ENCODE measurements around the gene RHOH. TPM values are rescaled to one million over a fixed set of nuclear protein-coding genes. Genes with fewer than 3 reads are reported as not detected.

Gene RHOH
- total RNA-seq, 4 donors from 2014 or later = 0.91 to 3.5 (median 1.5) TPM

DNA sequence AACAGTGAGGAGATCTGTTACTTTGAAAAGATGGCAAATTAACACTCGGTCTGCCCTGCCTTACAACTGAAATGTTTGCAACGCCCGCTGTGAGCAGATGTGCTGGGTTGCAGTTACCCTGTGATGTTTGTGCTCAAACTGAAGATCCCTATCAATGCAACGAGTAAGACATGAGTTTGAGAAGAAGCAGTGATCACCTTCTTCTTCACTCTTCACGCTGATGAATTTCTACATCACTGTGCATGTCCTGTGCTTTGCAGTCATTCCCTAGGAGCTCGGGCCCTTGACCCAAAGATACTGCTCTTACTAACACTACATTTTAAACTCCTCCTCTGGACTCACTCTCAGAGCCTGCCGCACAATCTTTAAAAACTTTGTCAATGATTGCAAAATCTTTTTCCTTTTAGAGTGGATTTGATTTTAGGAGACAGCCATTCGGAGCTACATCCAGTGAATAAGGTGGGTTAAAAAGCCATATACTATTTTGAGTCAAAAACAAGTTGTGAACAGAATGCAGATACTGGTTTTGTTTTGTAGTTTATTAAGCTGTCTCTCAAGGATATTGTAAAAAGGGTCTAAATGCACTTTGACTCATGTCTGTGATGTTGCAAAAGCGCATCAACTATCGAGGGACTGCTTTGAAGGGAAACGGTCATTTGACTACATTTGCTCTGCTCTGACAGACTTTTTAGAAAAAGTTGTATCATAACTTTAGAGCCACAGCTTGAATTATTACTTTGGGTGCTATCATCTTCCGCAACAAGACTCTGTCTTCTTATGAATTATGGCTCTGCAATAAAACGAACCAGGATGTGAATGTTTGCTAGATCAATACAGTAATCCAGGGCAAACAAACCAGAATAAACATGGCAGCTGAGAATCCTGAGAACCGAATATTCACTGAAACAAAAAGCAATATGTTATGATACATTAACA is 5.7 kb upstream of the RHOH start:
- Histone ChIP-seq H3K4me3 (no peak overlapping the region), H3K4me1 (no peaks in the 10 kb centered on the region), H3K27ac (no peak overlapping the region), H3K9me3 (no peaks in the 10 kb centered on the region), H3K27me3 (no peaks in the 10 kb centered on the region), H3K36me3 (no peaks in the 10 kb centered on the region)
- 62% methylated on average over 14 of the region's 14 CpGs for WGBS
- TF ChIP-seq POLR2A (IDR thresholded peaks at IDR 0.05) (no peak), EP300 (IDR thresholded peaks at IDR 0.05) (no peak), POLR2AphosphoS5 (IDR thresholded peaks at IDR 0.05) (no peak)
- TF ChIP-seq, protein P1, sequence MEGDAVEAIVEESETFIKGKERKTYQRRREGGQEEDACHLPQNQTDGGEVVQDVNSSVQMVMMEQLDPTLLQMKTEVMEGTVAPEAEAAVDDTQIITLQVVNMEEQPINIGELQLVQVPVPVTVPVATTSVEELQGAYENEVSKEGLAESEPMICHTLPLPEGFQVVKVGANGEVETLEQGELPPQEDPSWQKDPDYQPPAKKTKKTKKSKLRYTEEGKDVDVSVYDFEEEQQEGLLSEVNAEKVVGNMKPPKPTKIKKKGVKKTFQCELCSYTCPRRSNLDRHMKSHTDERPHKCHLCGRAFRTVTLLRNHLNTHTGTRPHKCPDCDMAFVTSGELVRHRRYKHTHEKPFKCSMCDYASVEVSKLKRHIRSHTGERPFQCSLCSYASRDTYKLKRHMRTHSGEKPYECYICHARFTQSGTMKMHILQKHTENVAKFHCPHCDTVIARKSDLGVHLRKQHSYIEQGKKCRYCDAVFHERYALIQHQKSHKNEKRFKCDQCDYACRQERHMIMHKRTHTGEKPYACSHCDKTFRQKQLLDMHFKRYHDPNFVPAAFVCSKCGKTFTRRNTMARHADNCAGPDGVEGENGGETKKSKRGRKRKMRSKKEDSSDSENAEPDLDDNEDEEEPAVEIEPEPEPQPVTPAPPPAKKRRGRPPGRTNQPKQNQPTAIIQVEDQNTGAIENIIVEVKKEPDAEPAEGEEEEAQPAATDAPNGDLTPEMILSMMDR (IDR thresholded peaks at IDR 0.05) = no peak
- no peak for DNase-seq (ENCODE audit: low spot score in 2 of 2)

DNA sequence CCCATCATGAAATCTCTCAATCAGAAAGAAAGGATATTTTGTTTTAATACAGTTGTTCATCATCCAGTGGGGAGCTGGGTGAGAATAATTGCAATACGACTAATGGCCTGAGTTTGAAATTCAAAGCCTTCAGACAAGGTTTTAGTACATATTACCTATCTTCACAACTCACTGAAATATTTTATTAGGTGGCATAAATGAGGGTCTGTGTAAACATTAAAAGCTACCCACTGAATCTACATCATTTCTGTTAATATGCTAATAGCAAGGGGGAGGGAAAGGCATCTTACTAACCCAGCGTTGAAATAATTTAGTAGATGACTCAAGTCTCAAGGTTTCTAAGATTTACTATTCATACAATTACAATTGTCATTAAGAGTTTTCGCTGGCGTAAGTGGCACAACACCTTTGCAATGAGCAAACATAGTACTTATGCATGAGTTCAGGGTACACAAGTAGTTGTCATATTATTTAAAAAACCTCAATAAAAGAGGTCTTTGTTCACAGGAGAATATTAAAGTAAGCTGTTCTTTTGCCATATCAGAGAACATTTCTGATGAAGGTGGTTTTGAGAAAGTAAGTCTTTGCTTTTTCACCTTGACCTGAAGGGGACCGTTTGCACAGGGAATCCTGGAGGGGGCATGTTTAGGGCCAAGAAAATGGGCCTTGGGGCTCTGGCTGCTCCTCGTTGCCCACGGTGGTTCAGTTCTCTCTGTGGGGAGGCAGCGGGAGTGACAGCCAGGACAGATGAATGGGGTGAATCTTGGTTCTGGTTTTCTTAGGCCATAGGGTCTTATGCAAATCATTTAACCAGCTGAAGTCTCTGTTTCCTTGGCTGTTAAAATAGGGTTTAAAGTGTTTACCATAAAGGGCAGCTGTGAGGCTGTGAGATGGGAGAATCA is 4.5 kb upstream of the RHOH start:
- no peak overlapping the region for H3K27ac ChIP-seq
- no peak for DNase-seq (ENCODE audit: low spot score in 2 of 2)

DNA sequence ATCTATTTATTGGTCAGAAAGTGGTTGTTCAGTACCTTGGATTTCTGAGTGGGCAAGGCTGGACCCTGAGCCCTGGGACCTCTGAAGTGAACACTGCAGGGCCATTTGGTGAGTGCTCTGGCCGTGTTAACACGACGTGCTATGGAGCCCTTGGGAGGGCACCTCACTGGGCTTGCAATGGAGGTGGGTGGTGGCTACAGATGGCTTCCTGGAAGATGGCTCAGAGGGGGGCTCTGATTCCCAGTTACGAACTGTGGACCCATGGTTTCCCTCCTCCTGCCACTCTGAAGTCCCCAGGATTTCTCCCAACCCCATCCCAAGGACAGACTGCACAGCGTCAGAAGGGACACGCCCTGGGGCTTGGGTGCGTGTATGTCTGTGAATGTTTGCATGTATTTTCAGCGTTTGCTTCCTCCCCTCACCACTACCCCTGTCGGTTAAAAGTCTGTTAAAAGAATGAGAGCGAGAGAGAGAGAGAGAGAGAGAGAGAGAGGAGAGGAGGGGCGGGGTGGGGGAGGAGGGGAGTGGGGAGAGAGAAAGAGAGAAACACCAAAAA is 3.7 kb upstream of the RHOH start:
- DNase-seq (ENCODE audit: low spot score in 2 of 2) = no peak
- Histone ChIP-seq H3K4me1 (no peaks in the 10 kb centered on the region), H3K27me3 (no peaks in the 10 kb centered on the region), H3K9me3 (no peaks in the 10 kb centered on the region), H3K4me3 (no peak overlapping the region), H3K36me3 (no peaks in the 10 kb centered on the region), H3K27ac (no peak overlapping the region)
- TF ChIP-seq POLR2AphosphoS5 (IDR thresholded peaks at IDR 0.05) (no peak), EP300 (IDR thresholded peaks at IDR 0.05) (no peak), POLR2A (IDR thresholded peaks at IDR 0.05) (no peak)
- TF ChIP-seq, protein P1 (IDR thresholded peaks at IDR 0.05) = no peak
- 64% methylated on average over 11 of the region's 11 CpGs for WGBS

More for the DNA sequence above, 4.5 kb upstream of the RHOH start:
- whole genome bisulfite sequencing = 75% methylated on average over 8 of the region's 8 CpGs
- H3K4me3 ChIP-seq = no peak overlapping the region
- TF ChIP-seq POLR2AphosphoS5 (IDR thresholded peaks at IDR 0.05) (no peak), EP300 (IDR thresholded peaks at IDR 0.05) (no peak), POLR2A (IDR thresholded peaks at IDR 0.05) (no peak)
- TF ChIP-seq, protein P1 (IDR thresholded peaks at IDR 0.05) = no peak
- H3K27me3 ChIP-seq = no peaks in the 10 kb centered on the region
- no peaks in the 10 kb centered on the region for H3K9me3 ChIP-seq
- H3K4me1 ChIP-seq = no peaks in the 10 kb centered on the region
- no peaks in the 10 kb centered on the region for H3K36me3 ChIP-seq

DNA sequence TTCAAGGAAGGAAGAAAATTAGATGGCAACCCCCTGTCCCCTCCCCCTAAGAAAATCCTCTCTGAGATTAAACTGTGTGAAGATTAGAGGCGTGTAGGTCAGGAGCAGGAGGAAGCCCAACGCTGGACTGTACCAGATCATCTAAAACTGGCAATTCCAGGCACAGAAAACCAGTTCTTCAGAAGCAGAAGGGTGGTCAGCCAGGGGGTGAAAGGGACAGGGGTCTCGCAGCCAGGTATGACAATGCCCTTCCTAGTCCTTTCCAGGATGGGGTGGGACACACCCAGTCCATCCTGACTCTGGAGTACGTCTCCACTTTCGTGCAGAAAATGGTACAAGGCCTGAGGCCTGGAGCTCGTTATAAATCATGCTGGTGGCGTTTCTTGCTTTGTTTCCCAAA is 3.3 kb upstream of the RHOH start:
- H3K27ac ChIP-seq = no peak overlapping the region
- H3K4me3 ChIP-seq = no peak overlapping the region
- H3K4me1 ChIP-seq = no peaks in the 10 kb centered on the region
- no peaks in the 10 kb centered on the region for H3K9me3 ChIP-seq
- 80% methylated on average over 7 of the region's 7 CpGs for WGBS
- no peaks in the 10 kb centered on the region for H3K27me3 ChIP-seq
- H3K36me3 ChIP-seq = no peaks in the 10 kb centered on the region
- no peak for DNase-seq (ENCODE audit: low spot score in 2 of 2)
- no peak for TF ChIP-seq POLR2AphosphoS5 (IDR thresholded peaks at IDR 0.05)

GRCh38 chr4:40194602-40195161 is 2.1 kb upstream of the RHOH start:
- no peak overlapping the region for H3K4me3 ChIP-seq
- no peaks in the 10 kb centered on the region for H3K9me3 ChIP-seq
- no peaks in the 10 kb centered on the region for H3K36me3 ChIP-seq
- no peak overlapping the region for H3K27ac ChIP-seq
- 58% methylated on average over 14 of the region's 14 CpGs for WGBS
- no peak for DNase-seq (ENCODE audit: low spot score in 2 of 2)
- H3K4me1 ChIP-seq = no peaks in the 10 kb centered on the region
- H3K27me3 ChIP-seq = no peaks in the 10 kb centered on the region
- TF ChIP-seq, protein P1 (IDR thresholded peaks at IDR 0.05) = no peak
- TF ChIP-seq EP300 (IDR thresholded peaks at IDR 0.05) (no peak), POLR2AphosphoS5 (IDR thresholded peaks at IDR 0.05) (no peak), POLR2A (IDR thresholded peaks at IDR 0.05) (no peak)

All from suprapubic skin (tissue), 4 donors.